Lung microvascular endothelial cell (primary cell): ENCODE measurements around the gene EVA1A. TPM values are rescaled to one million over a fixed set of nuclear protein-coding genes. Genes with fewer than 3 reads are reported as not detected.

Source experiments
- DNase-seq, 2 donors: peaks; one replicate each; pipeline versions ENCODE4 v3.0.0 to v3.0.0-alpha.2; 2010; ENCODE audit warnings: low read depth in 2 of 2
- total RNA-seq: library from RNA; depleted of rRNA; stranded (reverse); fragments of >200 nt; gene quantifications from 2 replicates; pipeline ENCODE4 v1.2.1, GENCODE V29; 2014

The EVA1A gene
- total RNA-seq, 1 donor from 2014 or later, result 43.5 TPM

- DNase-seq, result no peak
Measured at GRCh38 chr2:75454241-75454620, 106.5 kb downstream of the EVA1A start.

GRCh38 chr2:75453384-75454240 lies 107.1 kb downstream of the EVA1A start:
- DNase-seq, result no peak

GRCh38 chr2:75450068-75450467 lies 110.7 kb downstream of the EVA1A start:
- DNase-seq, result no peak

GRCh38 chr2:75447176-75447575 lies 113.6 kb downstream of the EVA1A start:
- DNase-seq, result no peak

Other genes with a start within 250 kb of the EVA1A start
- gene MRPL19, start 85.8 kb upstream of the EVA1A start, total RNA-seq, result 22.6 and 22.7 TPM in 2 replicates
- gene GCFC2, start 150.0 kb upstream of the EVA1A start, total RNA-seq, result 12.9 and 14.1 TPM in 2 replicates